Activated naive CD8-positive, alpha-beta T cell treated with anti-CD3 and anti-CD28 coated beads for 36 hours (primary cell): ENCODE measurements around the gene OR10T2. TPM values are rescaled to one million over a fixed set of nuclear protein-coding genes. Genes with fewer than 3 reads are reported as not detected.
"Not testable (repeated sequence)": the region's sequence is repeated elsewhere in the genome, so short reads cannot be mapped to it uniquely, and the experiment has no call there.

Experiments
- DNase-seq: peaks from one replicate; pipeline ENCODE4 v3.0.0; 2021
- H3K27ac Mint-ChIP-seq: one replicate; pipeline ENCODE4 v1.8.0; 2022; ENCODE audit warnings: mild to moderate bottlenecking, moderate library complexity, mixed read lengths
- H3K27me3 Mint-ChIP-seq: one replicate; pipeline ENCODE4 v1.8.0; 2022; ENCODE audit warnings: mild to moderate bottlenecking, mixed read lengths
- H3K36me3 Mint-ChIP-seq: one replicate; pipeline ENCODE4 v1.8.0; 2021; ENCODE audit warnings: mild to moderate bottlenecking, mixed read lengths
- H3K4me1 Mint-ChIP-seq: one replicate; pipeline ENCODE4 v1.8.0; 2021; ENCODE audit warnings: mixed read lengths
- H3K4me3 Mint-ChIP-seq: one replicate; pipeline ENCODE4 v1.8.0; 2022; ENCODE audit warnings: mild to moderate bottlenecking, moderate library complexity, mixed read lengths
- H3K9me3 Mint-ChIP-seq: one replicate; pipeline ENCODE4 v1.8.0; 2022; ENCODE audit warnings: mixed read lengths
- total RNA-seq, 2 experiments: library from RNA; stranded (reverse); gene quantifications; one replicate each; pipeline ENCODE4 v1.2.3, GENCODE V29; 2021

Gene OR10T2
- total RNA-seq, 2 experiments from 2014 or later, result not detected

- DNase-seq, result no peak
- no peaks in the 10 kb centered on the region for H3K36me3 Mint-ChIP-seq
- peaks cover 42% of the 10 kb centered on the region for H3K27me3 Mint-ChIP-seq
- H3K9me3 Mint-ChIP-seq, result peaks cover 10% of the 10 kb centered on the region
- no peak overlapping the region for H3K4me3 Mint-ChIP-seq
- no peak overlapping the region for H3K27ac Mint-ChIP-seq
- H3K4me1 Mint-ChIP-seq, result peaks cover 10% of the 10 kb centered on the region
Observed at GRCh38 chr1:158374860-158375259, 24.4 kb downstream of the OR10T2 start.

DNA sequence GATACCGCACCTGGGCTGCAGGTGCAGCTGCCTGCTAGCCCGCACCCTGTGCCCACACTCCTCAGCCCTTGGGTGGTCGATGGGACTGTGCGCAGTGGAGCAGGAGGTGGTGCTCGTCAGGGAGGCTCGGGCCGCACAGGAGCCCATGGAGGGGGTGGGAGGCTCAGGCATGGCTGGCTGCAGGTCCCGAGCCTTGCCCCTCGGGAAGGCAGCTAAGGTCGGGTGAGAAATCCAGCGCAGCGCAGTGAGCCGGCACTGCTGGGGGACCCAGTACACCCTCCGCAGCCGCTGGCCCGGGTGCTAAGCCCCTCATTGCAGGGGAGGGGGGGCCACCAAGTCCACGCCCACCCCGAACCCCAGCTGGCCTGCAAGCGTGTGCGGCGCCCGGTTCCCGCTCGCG, 25.2 kb downstream of the OR10T2 start:
- not testable (repeated sequence) for H3K36me3 Mint-ChIP-seq, DNase-seq, H3K9me3 Mint-ChIP-seq, H3K4me3 Mint-ChIP-seq, H3K27ac Mint-ChIP-seq, H3K4me1 Mint-ChIP-seq
- H3K27me3 Mint-ChIP-seq, result peaks cover 48% of the 10 kb centered on the region

DNA sequence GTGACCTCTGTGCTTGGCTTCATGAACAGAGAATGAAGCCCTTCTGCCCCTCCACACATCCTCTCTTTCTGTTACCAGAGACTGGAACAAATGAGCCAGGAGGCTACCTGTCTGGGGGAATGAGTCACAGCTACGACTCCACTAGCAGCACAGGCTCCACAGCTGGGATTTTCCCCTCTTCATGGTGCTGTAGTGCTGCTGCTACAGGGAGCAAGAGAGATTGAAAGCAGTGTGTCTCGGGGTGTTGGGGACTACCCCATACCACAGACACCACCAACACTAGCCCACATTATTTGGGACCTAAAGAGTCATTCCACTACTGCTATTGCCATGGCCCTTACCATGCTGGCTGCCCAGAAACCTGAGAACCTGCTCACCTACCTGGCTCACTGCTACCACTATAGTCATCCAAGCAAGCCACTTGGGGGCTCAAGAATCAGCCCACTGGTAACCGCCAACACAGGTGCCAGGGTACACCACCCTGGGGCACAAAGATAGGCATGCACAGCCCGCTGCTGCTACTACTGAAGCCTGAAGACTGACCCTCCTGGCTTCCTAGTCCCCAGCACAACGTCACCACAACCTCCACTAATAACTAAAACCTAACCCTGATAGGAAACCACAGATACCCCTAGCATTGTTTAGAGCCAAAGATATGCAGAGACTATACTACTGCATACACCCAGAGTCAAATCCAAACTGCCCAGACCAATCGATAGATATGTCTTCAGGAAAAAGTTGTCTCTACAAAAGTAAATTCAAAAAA, 27.9 kb downstream of the OR10T2 start:
- Mint-ChIP-seq H3K27me3 (peaks cover 45% of the 10 kb centered on the region), H3K4me3 (no peak overlapping the region), H3K27ac (peak overlapping the region; percentile 29), H3K4me1 (peaks cover 10% of the 10 kb centered on the region), H3K36me3 (no peaks in the 10 kb centered on the region), H3K9me3 (peaks cover 12% of the 10 kb centered on the region)
- DNase-seq, result peak; percentile 68

- Mint-ChIP-seq H3K27ac (no peak overlapping the region), H3K27me3 (peaks cover 23% of the 10 kb centered on the region), H3K9me3 (peaks cover 7% of the 10 kb centered on the region), H3K4me1 (peaks cover 10% of the 10 kb centered on the region), H3K4me3 (no peak overlapping the region), H3K36me3 (no peaks in the 10 kb centered on the region)
- no peak for DNase-seq
Observed at GRCh38 chr1:158366783-158367182, 32.5 kb downstream of the OR10T2 start.

DNA sequence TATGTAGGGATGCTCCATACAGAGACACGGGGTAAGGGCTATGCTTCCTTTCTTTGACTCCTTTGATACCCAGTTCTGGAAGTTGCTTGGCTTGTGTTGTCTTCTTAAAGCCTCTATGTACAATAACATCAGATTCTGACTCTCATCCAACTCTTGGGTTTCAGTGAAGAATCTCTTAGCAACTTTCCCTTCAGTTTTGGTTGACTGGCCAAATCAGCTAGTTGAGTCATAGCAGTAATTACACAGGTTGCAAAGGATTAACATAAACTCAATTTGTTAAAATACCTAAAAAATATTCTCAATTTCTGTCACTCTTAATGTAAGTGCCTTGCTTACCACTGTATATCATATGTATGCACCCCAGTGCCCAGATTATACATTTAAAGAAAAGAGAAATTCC, 36.3 kb downstream of the OR10T2 start:
- Mint-ChIP-seq H3K4me3 (no peak overlapping the region), H3K27ac (no peak overlapping the region), H3K9me3 (peaks cover 2% of the 10 kb centered on the region)

GRCh38 chr1:158362482-158362881, 36.8 kb downstream of the OR10T2 start:
- Mint-ChIP-seq H3K36me3 (no peaks in the 10 kb centered on the region), H3K4me3 (no peak overlapping the region), H3K4me1 (no peaks in the 10 kb centered on the region), H3K27me3 (no peaks in the 10 kb centered on the region), H3K27ac (no peak overlapping the region), H3K9me3 (peaks cover 2% of the 10 kb centered on the region)
- DNase-seq, result no peak

More for the DNA sequence above, 36.3 kb downstream of the OR10T2 start:
- peaks cover 4% of the 10 kb centered on the region for H3K27me3 Mint-ChIP-seq
- H3K4me1 Mint-ChIP-seq, result no peaks in the 10 kb centered on the region
- DNase-seq, result no peak
- no peaks in the 10 kb centered on the region for H3K36me3 Mint-ChIP-seq

GRCh38 chr1:158357441-158357840, 41.8 kb downstream of the OR10T2 start:
- H3K4me1 Mint-ChIP-seq, result peaks cover 3% of the 10 kb centered on the region
- H3K27ac Mint-ChIP-seq, result no peak overlapping the region
- no peaks in the 10 kb centered on the region for H3K36me3 Mint-ChIP-seq
- H3K4me3 Mint-ChIP-seq, result no peak overlapping the region
- no peaks in the 10 kb centered on the region for H3K9me3 Mint-ChIP-seq
- DNase-seq, result no peak
- peaks cover 28% of the 10 kb centered on the region for H3K27me3 Mint-ChIP-seq

DNA sequence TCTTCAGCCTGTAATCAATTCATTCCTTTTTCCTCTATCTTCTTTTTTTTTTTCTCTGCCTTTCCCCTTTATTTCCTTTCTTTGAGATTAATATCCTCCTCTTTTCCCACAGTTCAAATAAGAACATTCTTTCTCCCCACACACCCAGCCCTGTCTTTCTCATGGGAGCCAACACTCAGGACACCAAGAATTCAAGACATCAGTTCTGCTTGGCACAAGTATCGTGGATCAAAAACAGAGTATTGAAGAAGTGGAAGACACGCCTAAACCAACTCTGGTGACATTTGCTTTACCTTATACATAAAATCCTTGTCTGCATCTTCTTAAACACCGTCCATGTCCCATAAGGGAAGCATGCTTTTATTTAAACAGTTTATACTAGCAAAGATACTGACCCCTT, 42.6 kb downstream of the OR10T2 start:
- no peak overlapping the region for H3K27ac Mint-ChIP-seq
- no peak overlapping the region for H3K4me3 Mint-ChIP-seq
- no peaks in the 10 kb centered on the region for H3K36me3 Mint-ChIP-seq
- peaks cover 3% of the 10 kb centered on the region for H3K4me1 Mint-ChIP-seq
- H3K27me3 Mint-ChIP-seq, result peaks cover 28% of the 10 kb centered on the region
- DNase-seq, result no peak
- no peaks in the 10 kb centered on the region for H3K9me3 Mint-ChIP-seq

DNA sequence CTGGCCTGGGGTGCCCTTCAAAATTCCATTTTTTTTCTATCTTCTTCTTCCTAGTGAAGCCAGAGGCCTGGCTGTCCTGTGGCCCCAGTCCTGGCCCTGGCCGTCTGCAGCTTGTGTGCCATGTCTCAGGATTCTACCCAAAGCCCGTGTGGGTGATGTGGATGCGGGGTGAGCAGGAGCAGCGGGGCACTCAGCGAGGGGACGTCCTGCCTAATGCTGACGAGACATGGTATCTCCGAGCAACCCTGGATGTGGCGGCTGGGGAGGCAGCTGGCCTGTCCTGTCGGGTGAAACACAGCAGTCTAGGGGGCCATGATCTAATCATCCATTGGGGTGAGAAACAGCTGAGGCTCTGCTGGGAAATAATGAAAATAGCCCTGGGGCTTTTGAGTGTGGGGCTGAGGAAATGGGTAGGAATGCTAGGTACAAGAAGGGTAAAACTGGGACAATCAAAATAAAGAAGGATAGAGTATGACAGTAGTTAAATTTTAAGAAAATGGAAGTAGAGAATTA, 43.4 kb downstream of the OR10T2 start:
- no peaks in the 10 kb centered on the region for H3K36me3 Mint-ChIP-seq
- no peak overlapping the region for H3K4me3 Mint-ChIP-seq
- peaks cover 28% of the 10 kb centered on the region for H3K27me3 Mint-ChIP-seq
- DNase-seq, result no peak
- H3K4me1 Mint-ChIP-seq, result peaks cover 3% of the 10 kb centered on the region
- H3K27ac Mint-ChIP-seq, result no peak overlapping the region
- H3K9me3 Mint-ChIP-seq, result no peaks in the 10 kb centered on the region

DNA sequence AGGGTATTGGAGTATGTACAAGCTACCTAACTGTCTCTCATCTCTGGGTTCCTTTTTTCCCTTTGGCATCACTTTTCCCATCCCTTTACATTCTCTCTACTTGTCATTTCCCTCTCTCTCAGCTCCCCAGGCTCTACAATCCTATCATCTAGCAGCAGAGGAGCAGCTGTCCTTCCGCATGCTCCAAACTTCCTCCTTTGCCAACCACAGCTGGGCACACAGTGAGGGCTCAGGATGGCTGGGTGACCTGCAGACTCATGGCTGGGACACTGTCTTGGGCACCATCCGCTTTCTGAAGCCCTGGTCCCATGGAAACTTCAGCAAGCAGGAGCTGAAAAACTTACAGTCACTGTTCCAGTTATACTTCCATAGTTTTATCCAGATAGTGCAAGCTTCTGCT, 45.0 kb downstream of the OR10T2 start:
- no peak overlapping the region for H3K27ac Mint-ChIP-seq
- peaks cover 3% of the 10 kb centered on the region for H3K4me1 Mint-ChIP-seq
- no peaks in the 10 kb centered on the region for H3K36me3 Mint-ChIP-seq
- no peak for DNase-seq
- peaks cover 28% of the 10 kb centered on the region for H3K27me3 Mint-ChIP-seq
- H3K9me3 Mint-ChIP-seq, result no peaks in the 10 kb centered on the region
- H3K4me3 Mint-ChIP-seq, result no peak overlapping the region

- Mint-ChIP-seq H3K27ac (no peak within 1 kb of the TSS), H3K36me3 (no peaks in the 10 kb centered on the region), H3K4me1 (peaks cover 3% of the 10 kb centered on the region), H3K9me3 (no peaks in the 10 kb centered on the region), H3K4me3 (no peak within 1 kb of the TSS), H3K27me3 (peaks cover 28% of the 10 kb centered on the region)
- DNase-seq, result no peak
Observed at GRCh38 chr1:158353303-158354075, 45.8 kb downstream of the OR10T2 start, which contains the start of gene CD1E. TSS of gene CD1E (plus strand) at chr1:158353894. CDS start at chr1:158353989, 95 bp downstream.

DNA sequence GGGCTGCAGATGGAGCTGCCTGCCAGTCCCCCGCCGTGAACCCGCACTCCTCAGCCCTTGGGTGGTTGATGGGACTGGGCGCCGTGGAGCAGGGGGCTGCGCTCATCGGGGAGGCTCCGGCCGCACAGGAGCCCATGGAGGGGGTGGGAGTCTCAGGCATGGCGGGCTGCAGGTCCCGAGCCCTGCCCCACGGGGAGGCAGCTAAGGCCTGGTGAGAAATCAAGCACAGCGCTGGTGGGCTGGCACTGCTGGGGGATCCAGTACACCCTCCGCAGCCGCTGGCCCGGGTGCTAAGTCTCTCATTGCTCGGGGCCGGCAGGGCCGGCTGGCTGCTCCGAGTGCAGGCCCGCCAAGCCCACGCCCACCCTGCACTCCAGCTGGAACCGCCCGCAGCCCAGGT, 50.3 kb downstream of the OR10T2 start:
- H3K9me3 Mint-ChIP-seq, H3K36me3 Mint-ChIP-seq, H3K4me3 Mint-ChIP-seq: not testable (repeated sequence)

More for the DNA sequence above, 50.3 kb downstream of the OR10T2 start:
- not testable (repeated sequence) for H3K4me1 Mint-ChIP-seq, H3K27me3 Mint-ChIP-seq, H3K27ac Mint-ChIP-seq, DNase-seq

Other genes with a start within 250 kb of the OR10T2 start
- not detected for gene CD1D, start 218.6 kb downstream of the OR10T2 start, total RNA-seq
- gene CD1A, start 145.0 kb downstream of the OR10T2 start, total RNA-seq, result under 1 TPM; 0.40 to 0.60 TPM
- under 1 TPM; 0.24 to 0.29 TPM for gene CD1C, start 109.5 kb downstream of the OR10T2 start, total RNA-seq
- gene CD1B, start 67.9 kb downstream of the OR10T2 start, total RNA-seq, result not detected
- gene CD1E, start 45.6 kb downstream of the OR10T2 start, total RNA-seq, result not detected
- gene OR10K2, start 26.8 kb upstream of the OR10T2 start, total RNA-seq, result not detected
- gene OR10K1, start 62.4 kb upstream of the OR10T2 start, total RNA-seq, result not detected
- gene OR10R2, start 72.8 kb upstream of the OR10T2 start, total RNA-seq, result not detected
- gene OR6Y1, start 154.9 kb upstream of the OR10T2 start, total RNA-seq, result not detected
- not detected for gene OR6P1, start 171.1 kb upstream of the OR10T2 start, total RNA-seq
- gene OR10X1, start 180.4 kb upstream of the OR10T2 start, total RNA-seq, result not detected
- gene OR10Z1, start 205.8 kb upstream of the OR10T2 start, total RNA-seq, result not detected